ENCODE data around the gene NKX2-4.

- TF ChIP-seq CTCF (conservative IDR thresholded peaks at IDR 0.05), result no peak
- no peak for TF ChIP-seq ZFX (IDR thresholded peaks at IDR 0.05)
Measured at GRCh38 chr20:21378259-21378658, 19.1 kb downstream of the NKX2-4 start.

Data from C4-2B (cell line).